Activated naive CD8-positive, alpha-beta T cell treated with anti-CD3 and anti-CD28 coated beads, Interleukin-2, amount 10 ng/mL, durations not matched to agents 7 days and 5 days (primary cell): ENCODE results near the gene TM9SF1. TPM values are rescaled to one million over a fixed set of nuclear protein-coding genes. Genes with fewer than 3 reads are reported as not detected.
"Not testable (repeated sequence)": the region's sequence is repeated elsewhere in the genome, so short reads cannot be mapped to it uniquely, and the experiment has no call there.

Experiments used
- ATAC-seq: fragments of 150-1000 bp; cut with Tn5 transposase; one replicate; pipeline ENCODE4 v1.10.0; 2021; ENCODE audit warnings: low read depth, moderate library complexity
- POLR2A ChIA-PET: fragments of 350-600 bp; sonication (Branson Sonifier 250); formaldehyde crosslinking; loops from one replicate; lab custom pipeline; 2021; ENCODE audit warnings: antibody characterized with exemption; lab: Charles Lee
- DNase-seq: peaks from one replicate; pipeline ENCODE4 v3.0.0; 2021
- H3K27ac Mint-ChIP-seq: one replicate; pipeline ENCODE4 v1.8.0; 2022; ENCODE audit warnings: mild to moderate bottlenecking, mixed read lengths
- H3K27me3 Mint-ChIP-seq: one replicate; pipeline ENCODE4 v1.8.0; 2022; ENCODE audit warnings: mild to moderate bottlenecking, moderate library complexity, mixed read lengths
- H3K36me3 Mint-ChIP-seq: one replicate; pipeline ENCODE4 v1.8.0; 2021; ENCODE audit warnings: mild to moderate bottlenecking, mixed read lengths
- H3K4me1 Mint-ChIP-seq: one replicate; pipeline ENCODE4 v1.8.0; 2021; ENCODE audit warnings: mixed read lengths
- H3K4me3 Mint-ChIP-seq: one replicate; pipeline ENCODE4 v1.8.0; 2022; ENCODE audit warnings: mild to moderate bottlenecking, moderate library complexity, mixed read lengths
- H3K9me3 Mint-ChIP-seq: one replicate; pipeline ENCODE4 v1.8.0; 2021; ENCODE audit warnings: mixed read lengths
- total RNA-seq, 2 experiments: library from RNA; stranded (reverse); gene quantifications; one replicate each; pipeline ENCODE4 v1.2.3, GENCODE V29; 2021

The TM9SF1 gene
- total RNA-seq, 2 experiments from 2014 or later = 28.9 to 29.6 TPM

DNA sequence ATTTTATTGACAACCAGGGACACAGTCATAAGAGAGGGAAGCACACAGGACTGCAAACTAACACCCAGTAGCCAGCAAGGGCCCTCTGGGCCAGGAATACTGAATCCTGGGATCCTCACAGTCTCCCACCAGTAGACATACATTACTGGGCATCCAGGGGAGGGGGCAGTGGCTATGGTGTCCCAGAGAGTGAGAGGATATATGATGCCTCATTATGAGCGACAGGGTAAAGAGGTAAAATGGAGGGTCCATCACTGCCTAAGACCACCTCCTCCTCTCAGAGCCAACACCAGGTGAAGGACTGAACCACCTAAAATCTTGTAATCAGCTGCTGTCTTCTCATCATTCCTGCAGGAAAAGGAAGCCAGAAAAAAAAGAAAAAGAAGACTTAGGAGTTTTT is 21.6 kb upstream of the TM9SF1 start:
- POLR2A ChIA-PET = interaction anchor here (1.8 kb wide), 1 partner anchor 80 kb away, joined by 8 read pairs; no protein-coding TSS in a partner anchor
- ATAC-seq, DNase-seq, H3K27me3 Mint-ChIP-seq, H3K9me3 Mint-ChIP-seq, H3K4me3 Mint-ChIP-seq: not testable (repeated sequence)
- H3K4me1 Mint-ChIP-seq = peaks cover 33% of the 10 kb centered on the region
- H3K27ac Mint-ChIP-seq = peak overlapping the region; percentile 98
- H3K36me3 Mint-ChIP-seq = peaks cover 10% of the 10 kb centered on the region

DNA sequence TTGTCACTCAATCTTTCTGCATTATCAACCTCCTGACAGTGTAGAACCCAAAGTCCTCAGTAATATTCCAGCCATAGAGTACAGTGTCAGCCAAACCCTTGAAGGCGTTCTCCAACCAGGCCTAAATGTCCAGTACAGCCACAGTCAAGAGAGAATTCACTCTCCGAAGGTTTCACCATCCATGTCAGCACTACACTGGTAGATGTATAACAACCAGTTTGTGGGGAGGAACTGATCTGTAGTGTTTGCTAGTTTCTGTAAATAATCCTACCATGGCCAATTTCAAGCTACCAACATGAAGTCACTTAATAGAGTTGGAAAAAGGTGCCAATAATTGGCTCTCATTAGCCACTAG is 21.1 kb upstream of the TM9SF1 start:
- DNase-seq (no peak), ATAC-seq (no peak)
- POLR2A ChIA-PET = interaction anchor here (0.6 to 2.1 kb wide), 19 partner anchors 15 to 214 kb away, joined by 3 to 21 read pairs (median 6); partner anchors contain the start of genes CBLN3, CIDEB, DCAF11 and DHRS1
- Mint-ChIP-seq H3K4me1 (peaks cover 38% of the 10 kb centered on the region), H3K4me3 (peak overlapping the region; percentile 93), H3K9me3 (no peaks in the 10 kb centered on the region), H3K27ac (peak overlapping the region; percentile 98), H3K27me3 (no peaks in the 10 kb centered on the region), H3K36me3 (peaks cover 14% of the 10 kb centered on the region)

DNA sequence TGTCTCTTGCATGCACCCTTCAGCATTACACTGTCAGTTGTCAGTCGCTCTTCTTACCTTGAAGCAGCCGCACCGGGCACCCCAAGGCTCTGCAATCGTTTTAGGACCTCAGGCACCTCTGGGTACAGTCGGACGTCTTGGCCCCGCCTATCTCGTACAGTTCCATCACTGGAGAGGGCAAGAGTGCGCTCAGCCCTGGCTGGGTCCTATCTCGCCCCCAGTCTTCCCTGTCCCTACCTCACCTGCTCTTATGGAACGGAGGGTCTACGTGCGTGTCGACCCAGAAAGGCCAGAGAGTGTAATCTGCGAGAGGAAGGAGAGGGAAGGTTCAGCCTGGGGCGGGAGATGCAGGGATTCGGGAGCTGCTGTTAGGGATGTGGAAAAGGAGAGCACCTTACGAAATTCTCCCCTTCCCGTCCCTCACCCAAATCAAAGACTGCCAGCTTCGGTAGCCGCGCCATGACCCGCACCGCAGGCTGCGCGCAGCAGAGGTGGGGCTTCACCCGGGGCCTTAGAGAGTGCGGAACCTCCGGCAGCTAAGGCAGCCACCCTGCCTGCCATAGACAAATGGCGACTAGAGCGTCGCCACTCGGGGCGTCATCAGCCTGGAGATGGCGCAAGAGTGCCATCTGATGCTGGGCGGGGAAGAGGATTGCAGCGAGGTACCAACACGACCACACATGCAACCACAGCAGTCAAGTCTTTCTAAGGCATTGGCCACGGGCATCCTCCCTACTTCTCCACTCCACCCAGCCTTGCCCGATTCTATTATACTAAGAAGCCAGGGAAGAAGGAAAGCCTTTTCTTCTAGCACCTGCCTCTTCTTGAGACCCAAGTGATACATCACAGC is 20.5 kb upstream of the TM9SF1 start, which contains the start of gene MDP1:
Gene MDP1 (minus strand): TSS at position 572 of the 850 bp plus-strand sequence. CDS start 111 bp downstream, at position 461.
- peak; percentile 85 for DNase-seq
- no peaks in the 10 kb centered on the region for H3K9me3 Mint-ChIP-seq
- H3K27ac Mint-ChIP-seq = peak within 1 kb of the TSS; percentile 98
- H3K27me3 Mint-ChIP-seq = no peaks in the 10 kb centered on the region
- peaks cover 38% of the 10 kb centered on the region for H3K4me1 Mint-ChIP-seq
- peak; percentile 73 for ATAC-seq
- POLR2A ChIA-PET = interaction anchor here (0.6 to 2.1 kb wide), 21 partner anchors 12 to 215 kb away, joined by 3 to 21 read pairs (median 6); partner anchors contain the start of genes CBLN3, CIDEB, DCAF11 and DHRS1
- peak within 1 kb of the TSS; percentile 93 for H3K4me3 Mint-ChIP-seq
- peaks cover 15% of the 10 kb centered on the region for H3K36me3 Mint-ChIP-seq

DNA sequence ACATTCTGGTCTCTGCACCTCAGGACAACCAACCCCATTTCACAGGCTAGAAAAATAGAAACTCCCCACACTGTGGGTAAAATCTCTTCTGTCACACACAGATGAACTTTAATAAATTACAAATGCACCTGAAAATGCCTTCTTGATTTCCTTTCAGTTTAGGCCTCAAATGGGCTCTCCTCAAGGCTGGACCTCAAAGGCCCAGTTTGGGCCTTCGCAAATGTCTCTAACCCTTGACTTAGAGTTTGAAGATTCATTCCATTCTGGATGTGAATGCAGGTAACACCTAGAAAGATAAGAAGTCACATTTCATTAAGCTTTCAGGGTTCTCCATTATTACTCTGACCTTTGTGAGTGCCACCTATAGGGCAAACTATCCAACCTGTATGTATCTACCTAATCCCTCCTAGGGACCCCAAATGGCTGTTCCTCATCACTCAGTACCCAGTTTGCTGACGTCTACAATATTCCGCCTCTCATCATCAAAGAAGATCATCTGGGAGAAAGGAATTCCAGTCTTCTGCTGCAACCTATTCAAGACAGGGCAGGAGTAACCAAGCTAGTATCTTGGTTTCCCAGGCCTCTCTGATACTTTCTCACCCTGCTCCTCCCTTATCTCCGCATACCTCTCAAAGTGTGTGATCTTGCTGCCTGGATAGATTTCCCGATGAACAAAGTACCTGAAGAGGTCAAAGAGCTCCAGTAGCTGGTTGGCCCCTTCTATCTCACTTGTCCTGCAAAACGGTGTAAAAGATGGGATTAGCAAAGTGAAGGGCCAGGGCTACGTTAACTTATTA is 18.8 kb upstream of the TM9SF1 start:
- Mint-ChIP-seq H3K9me3 (no peaks in the 10 kb centered on the region), H3K4me1 (peaks cover 45% of the 10 kb centered on the region), H3K27ac (peak overlapping the region; percentile 98), H3K36me3 (peaks cover 27% of the 10 kb centered on the region), H3K4me3 (peak overlapping the region; percentile 93), H3K27me3 (no peaks in the 10 kb centered on the region)
- POLR2A ChIA-PET = interaction anchor here (0.6 to 4.4 kb wide), 29 partner anchors 11 to 228 kb away, joined by 3 to 57 read pairs (median 6); partner anchors contain the start of genes CBLN3, DCAF11, DHRS1 and EMC9
- no peak for DNase-seq
- no peak for ATAC-seq

DNA sequence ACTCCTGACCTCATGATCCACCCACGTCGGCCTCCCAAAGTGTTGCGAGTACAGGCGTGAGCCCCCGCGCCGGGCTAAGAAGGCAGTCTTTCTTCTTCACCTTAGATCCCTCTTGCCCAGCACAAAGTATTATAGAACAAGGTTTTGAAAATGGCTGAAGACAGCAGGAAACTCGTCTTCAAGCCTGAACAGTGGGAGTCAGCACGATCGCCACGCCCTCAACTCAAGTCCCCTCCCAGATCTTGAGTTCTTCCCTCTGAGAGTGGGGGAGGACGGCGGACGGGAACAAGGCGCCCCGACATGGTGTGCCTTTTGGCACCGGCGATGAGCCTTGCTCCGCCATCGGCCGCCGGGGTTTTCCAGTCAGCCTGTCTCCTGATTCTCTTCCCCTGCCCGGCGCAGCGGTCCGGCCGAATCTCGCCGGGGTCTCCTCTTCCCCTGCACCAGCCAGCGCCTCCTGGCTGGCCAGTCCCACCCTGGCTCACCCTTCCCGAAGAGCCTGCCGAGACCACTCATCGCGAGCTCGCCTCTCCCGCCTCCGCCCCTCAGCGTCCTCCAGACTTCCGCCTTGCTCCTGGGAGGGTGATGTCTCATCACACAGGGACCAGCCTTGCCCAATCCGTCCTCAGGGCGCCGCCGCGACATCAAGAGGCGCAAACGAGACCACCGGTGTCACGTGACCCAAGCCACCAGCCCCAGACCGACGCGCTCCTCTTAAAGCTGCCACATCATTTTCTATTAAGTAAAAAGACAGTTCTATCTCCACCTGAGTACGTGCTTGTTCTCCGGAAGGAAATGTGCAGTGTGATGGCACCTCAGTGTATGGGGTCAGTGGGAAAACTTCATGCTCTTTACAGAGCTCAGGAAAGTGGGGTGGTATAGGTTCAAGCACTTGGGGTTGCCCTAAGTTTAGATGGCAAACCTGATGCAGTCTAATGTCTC is 18.0 kb upstream of the TM9SF1 start, which contains the start of gene CHMP4A:
Gene CHMP4A (minus strand): TSS at position 565 of the 942 bp plus-strand sequence. CDS start 49 bp downstream, at position 516.
- POLR2A ChIA-PET = interaction anchor here (0.6 to 4.4 kb wide), 33 partner anchors 10 to 229 kb away, joined by 3 to 57 read pairs (median 5); partner anchors contain the start of genes CBLN3, DCAF11, DHRS1 and EMC9
- ATAC-seq (peak; percentile 80), DNase-seq (peak; percentile 94)
- Mint-ChIP-seq H3K9me3 (no peaks in the 10 kb centered on the region), H3K36me3 (peaks cover 31% of the 10 kb centered on the region), H3K4me1 (peaks cover 45% of the 10 kb centered on the region), H3K27me3 (no peaks in the 10 kb centered on the region), H3K4me3 (peak within 1 kb of the TSS; percentile 93), H3K27ac (peak within 1 kb of the TSS; percentile 98)

DNA sequence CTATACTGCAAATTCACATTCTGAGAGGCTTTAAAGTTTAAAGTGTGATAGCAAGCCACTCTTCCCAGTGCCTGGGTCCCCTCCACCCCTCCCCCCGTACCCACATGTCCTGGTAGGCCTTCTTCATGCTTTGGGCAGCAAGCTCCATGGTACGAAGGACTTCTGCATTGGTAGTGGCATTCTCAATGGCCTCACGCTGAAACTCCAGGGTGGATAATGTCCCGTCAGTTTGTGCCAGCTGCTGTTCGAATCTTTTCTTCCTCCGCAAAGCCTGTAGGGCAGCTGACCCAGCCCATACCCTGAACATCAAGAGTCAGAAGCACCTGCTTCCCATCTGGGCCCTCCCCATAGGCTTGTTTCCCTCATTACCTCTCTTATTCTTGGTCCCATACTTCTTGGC is 16.1 kb upstream of the TM9SF1 start:
- Mint-ChIP-seq H3K27me3 (no peaks in the 10 kb centered on the region), H3K9me3 (no peaks in the 10 kb centered on the region), H3K4me1 (peaks cover 48% of the 10 kb centered on the region), H3K27ac (peak overlapping the region; percentile 50), H3K36me3 (peaks cover 45% of the 10 kb centered on the region), H3K4me3 (no peak overlapping the region)
- DNase-seq (no peak), ATAC-seq (no peak)
- POLR2A ChIA-PET = interaction anchor here (1.2 to 4.4 kb wide), 4 partner anchors 16 to 116 kb away, joined by 4 to 57 read pairs (median 42); partner anchors contain the start of genes IRF9, TINF2 and TM9SF1

DNA sequence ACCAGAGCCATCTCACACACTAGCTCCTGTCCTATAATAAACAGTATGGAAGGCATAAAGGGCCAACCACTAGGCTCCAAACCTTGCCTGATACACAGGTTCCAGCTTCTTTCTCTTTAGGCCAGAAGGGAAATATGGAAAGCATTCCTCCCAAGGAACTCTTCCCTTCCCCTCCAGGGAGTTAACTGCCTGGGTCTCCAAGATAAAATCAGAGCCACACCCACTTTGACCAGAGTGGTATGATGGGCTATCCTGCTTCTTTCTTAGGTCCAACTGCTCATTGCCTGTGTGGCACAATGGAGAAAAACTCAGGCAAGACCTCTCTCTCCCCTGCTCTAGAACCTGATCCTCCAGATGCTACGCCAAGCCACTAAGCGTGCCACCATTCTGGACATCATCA is 12.4 kb upstream of the TM9SF1 start:
- H3K27ac Mint-ChIP-seq = no peak overlapping the region
- peaks cover 26% of the 10 kb centered on the region for H3K4me1 Mint-ChIP-seq

DNA sequence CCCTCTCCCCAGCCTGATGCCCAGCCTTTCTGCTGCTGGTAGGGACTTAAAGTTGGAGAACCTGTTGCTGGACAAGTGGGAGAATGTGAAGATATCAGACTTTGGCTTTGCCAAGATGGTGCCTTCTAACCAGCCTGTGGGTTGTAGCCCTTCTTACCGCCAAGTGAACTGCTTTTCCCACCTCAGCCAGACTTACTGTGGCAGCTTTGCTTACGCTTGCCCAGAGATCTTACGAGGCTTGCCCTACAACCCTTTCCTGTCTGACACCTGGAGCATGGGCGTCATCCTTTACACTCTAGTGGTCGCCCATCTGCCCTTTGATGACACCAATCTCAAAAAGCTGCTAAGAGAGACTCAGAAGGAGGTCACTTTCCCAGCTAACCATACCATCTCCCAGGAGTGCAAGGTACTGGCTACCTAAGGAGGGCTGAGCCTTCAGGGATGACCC is 11.9 kb upstream of the TM9SF1 start:
- no peak for ATAC-seq
- Mint-ChIP-seq H3K4me3 (no peak overlapping the region), H3K27me3 (no peaks in the 10 kb centered on the region), H3K9me3 (peaks cover 9% of the 10 kb centered on the region), H3K27ac (no peak overlapping the region), H3K4me1 (peaks cover 24% of the 10 kb centered on the region), H3K36me3 (peaks cover 72% of the 10 kb centered on the region)
- POLR2A ChIA-PET = interaction anchor here (1.0 to 1.7 kb wide), 2 partner anchors 9 to 21 kb away, joined by 3 to 8 read pairs; no protein-coding TSS in a partner anchor
- DNase-seq = no peak

More for the DNA sequence above, 12.4 kb upstream of the TM9SF1 start:
- peaks cover 69% of the 10 kb centered on the region for H3K36me3 Mint-ChIP-seq
- DNase-seq = no peak
- H3K4me3 Mint-ChIP-seq = no peak overlapping the region
- H3K9me3 Mint-ChIP-seq = peaks cover 7% of the 10 kb centered on the region
- POLR2A ChIA-PET = interaction anchor here (0.6 to 1.7 kb wide), 3 partner anchors 9 to 48 kb away, joined by 3 to 8 read pairs (median 3); no protein-coding TSS in a partner anchor
- no peaks in the 10 kb centered on the region for H3K27me3 Mint-ChIP-seq
- no peak for ATAC-seq

DNA sequence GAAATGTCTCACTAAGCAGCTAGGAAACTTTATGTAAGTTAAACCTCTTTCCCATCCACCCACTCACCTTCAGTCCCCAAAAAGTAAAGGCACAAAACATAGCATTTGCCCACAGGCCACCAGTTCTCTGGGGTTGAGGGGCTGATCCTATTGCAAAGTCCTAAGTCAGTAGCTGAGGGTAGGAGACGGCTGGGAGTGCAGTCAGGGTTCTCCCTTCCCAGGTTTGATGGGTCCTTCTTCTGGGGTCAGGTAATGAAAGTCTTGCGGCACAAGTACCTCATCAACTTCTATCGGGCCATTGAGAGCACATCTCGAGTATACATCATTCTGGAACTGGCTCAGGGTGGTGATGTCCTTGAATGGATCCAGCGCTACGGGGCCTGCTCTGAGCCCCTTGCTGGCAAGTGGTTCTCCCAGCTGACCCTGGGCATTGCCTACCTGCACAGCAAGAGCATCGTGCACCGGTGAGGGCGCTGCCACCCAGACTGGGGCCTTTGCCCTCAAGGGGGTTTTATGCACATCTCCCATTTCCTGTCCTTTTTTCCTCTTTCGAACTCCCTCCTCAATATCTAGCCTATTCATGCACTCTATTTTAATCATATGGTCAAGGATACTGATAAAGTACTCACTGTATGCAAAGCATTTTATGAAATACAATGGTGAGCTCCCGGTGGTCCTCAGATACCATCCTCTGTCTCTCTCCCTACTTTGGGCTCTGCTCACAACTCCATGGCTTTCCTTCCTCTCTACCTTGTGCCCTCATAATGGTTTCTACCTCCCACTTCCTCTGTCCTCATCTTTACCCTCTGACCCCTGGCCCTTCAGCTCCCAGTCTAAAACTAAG is 11.2 kb upstream of the TM9SF1 start:
- Mint-ChIP-seq H3K4me1 (peaks cover 19% of the 10 kb centered on the region), H3K9me3 (peaks cover 13% of the 10 kb centered on the region), H3K36me3 (peaks cover 75% of the 10 kb centered on the region), H3K27ac (no peak overlapping the region), H3K4me3 (no peak overlapping the region), H3K27me3 (no peaks in the 10 kb centered on the region)
- POLR2A ChIA-PET = interaction anchor here (1.0 to 1.7 kb wide), 3 partner anchors 8 to 22 kb away, joined by 3 to 8 read pairs (median 7); partner anchors contain the start of gene TM9SF1
- ATAC-seq = no peak
- no peak for DNase-seq

DNA sequence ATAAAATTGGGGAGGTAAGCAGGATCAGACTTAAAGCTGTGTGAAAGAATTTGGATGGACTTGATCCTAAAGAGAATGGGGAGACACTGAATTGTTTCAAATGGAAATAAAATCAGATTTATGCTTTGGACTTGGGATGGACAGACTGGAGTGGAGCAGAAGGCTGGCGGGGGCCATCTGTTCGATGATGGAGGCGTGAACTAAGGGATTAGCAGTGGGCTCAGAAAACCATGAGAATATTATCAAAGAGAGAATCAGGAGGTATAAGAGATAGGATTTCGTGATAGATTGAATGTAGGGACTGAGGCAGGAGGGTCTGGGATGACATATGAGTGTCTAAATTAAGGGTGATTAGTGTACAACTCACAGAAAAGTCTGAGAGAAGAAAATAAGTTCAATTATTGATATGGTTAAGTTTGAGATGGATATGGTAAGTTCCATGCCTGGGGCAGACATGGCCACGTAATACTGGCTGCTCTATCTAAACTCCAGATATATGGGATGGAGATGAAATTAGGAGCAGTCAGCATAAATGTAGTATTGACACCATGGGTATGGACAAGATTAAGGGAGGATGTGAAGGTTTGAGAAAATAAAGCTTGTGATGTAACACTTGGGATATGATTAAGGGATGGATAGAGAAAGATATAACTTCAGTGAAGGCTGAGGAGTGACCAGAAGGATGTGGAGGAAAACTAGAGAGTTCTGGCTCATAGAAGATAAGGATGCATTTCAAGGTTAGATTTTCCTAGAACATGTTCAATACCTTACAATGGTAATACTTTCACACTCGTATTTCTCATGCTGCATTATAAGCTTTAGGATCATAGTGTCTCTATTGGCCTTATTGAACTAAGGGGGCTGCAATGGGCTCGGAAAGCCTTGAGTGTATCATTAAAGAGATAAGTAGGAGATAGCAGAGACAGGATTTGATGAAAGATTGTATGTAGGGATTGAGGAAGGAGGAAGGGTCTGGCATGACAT is 9.2 kb upstream of the TM9SF1 start:
- Mint-ChIP-seq H3K9me3 (peaks cover 15% of the 10 kb centered on the region), H3K4me1 (peaks cover 11% of the 10 kb centered on the region), H3K27ac (no peak overlapping the region), H3K4me3 (no peak overlapping the region), H3K27me3 (no peaks in the 10 kb centered on the region), H3K36me3 (peaks cover 79% of the 10 kb centered on the region)
- DNase-seq = no peak
- no peak for ATAC-seq
- POLR2A ChIA-PET = interaction anchor here (0.7 to 2.1 kb wide), 2 partner anchors 8 to 238 kb away, joined by 3 to 6 read pairs; partner anchors contain the start of genes CHMP4A and SDR39U1
